Body of pancreas (tissue), 4 donors: Measurements from ENCODE around the gene DENND2A.

Experiments used
- CTCF ChIP-seq, 7 experiments: fragments of 450-650 bp in 4 of 7; fragments of 200-600 bp in 3 of 7; sonication (generic) in 3 of 7; IDR thresholded peaks; one replicate each; pipeline ENCODE4 v1.5.1; 2016 to 2019; ENCODE audit warnings: antibody characterized with exemption in 7 of 7
- POLR2A ChIP-seq, 3 donors: fragments of 450-650 bp; IDR thresholded peaks; one replicate each; pipeline ENCODE4 v1.6.1; 2016; ENCODE audit warnings: antibody characterized with exemption in 3 of 3, mild to moderate bottlenecking in 2 of 3

- TF ChIP-seq CTCF (IDR thresholded peaks at IDR 0.05) (no peak), POLR2A (IDR thresholded peaks at IDR 0.05) (no peak)
These were observed 37.6 kb upstream of the DENND2A start for GRCh38 chr7:140678081-140678815.
